ENCODE measurements around the gene NUDT12. TPM values are rescaled to one million over a fixed set of nuclear protein-coding genes. Genes with fewer than 3 reads are reported as not detected.

The NUDT12 gene
- total RNA-seq, 2 experiments from 2014 or later: 2.7 to 3.0 TPM

DNA sequence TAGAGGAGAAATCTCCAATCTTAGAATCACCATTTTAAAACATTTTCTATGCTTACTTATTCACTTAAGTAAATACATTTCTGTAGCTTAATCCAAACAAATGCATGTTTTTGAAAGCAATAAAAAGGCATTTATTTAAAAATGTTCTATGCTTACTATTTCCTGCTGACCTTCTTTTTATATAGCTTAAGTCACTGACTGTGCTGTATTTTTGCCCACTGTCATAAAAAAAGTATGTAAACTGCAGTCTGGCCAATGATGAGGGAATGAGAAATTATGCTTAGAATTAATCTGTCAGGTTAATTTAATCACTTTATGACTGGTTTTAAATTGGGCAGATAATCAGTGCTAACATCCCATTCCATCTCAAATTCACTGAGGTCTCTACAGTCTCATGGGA is 20.1 kb downstream of the NUDT12 start:
- no peaks in the 10 kb centered on the region for H3K9me3 Mint-ChIP-seq
- no peak overlapping the region for H3K4me3 Mint-ChIP-seq
- DNase-seq (no peak), ATAC-seq (no peak)
- ChIA-PET CTCF (interaction anchor here (1.4 kb wide), 1 partner anchor 9 kb away, joined by 3 read pairs; no protein-coding TSS in a partner anchor), POLR2A (no interaction called here)
- no peaks in the 10 kb centered on the region for H3K27me3 Mint-ChIP-seq
- intact Hi-C loops (cut with micrococcal nuclease): no loop called here
- H3K27ac Mint-ChIP-seq: no peak overlapping the region
- no peaks in the 10 kb centered on the region for H3K36me3 Mint-ChIP-seq (ENCODE audit: low read depth)
- TF ChIP-seq, protein P1, sequence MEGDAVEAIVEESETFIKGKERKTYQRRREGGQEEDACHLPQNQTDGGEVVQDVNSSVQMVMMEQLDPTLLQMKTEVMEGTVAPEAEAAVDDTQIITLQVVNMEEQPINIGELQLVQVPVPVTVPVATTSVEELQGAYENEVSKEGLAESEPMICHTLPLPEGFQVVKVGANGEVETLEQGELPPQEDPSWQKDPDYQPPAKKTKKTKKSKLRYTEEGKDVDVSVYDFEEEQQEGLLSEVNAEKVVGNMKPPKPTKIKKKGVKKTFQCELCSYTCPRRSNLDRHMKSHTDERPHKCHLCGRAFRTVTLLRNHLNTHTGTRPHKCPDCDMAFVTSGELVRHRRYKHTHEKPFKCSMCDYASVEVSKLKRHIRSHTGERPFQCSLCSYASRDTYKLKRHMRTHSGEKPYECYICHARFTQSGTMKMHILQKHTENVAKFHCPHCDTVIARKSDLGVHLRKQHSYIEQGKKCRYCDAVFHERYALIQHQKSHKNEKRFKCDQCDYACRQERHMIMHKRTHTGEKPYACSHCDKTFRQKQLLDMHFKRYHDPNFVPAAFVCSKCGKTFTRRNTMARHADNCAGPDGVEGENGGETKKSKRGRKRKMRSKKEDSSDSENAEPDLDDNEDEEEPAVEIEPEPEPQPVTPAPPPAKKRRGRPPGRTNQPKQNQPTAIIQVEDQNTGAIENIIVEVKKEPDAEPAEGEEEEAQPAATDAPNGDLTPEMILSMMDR (IDR thresholded peaks at IDR 0.05): no peak
- H3K4me1 Mint-ChIP-seq (ENCODE audit: low read depth): no peaks in the 10 kb centered on the region

DNA sequence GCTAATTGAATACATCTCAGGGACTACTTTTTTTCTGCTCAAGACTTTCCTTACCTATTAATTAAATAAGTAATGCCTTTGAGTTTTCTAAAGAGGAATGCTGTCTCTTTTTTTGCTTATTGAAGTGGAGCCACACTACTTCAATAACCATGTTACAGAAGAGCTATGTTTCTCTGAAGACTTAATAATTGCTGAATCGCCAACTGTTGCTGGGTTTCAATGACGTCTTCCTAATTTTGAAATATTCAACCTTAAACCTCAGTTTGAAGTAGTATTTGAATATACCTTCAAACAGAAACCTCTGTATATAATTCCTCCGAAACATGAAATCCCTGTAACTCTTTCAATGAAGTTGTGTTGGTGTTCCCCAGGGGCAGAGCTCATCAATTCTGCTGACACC is 21.0 kb downstream of the NUDT12 start:
- H3K4me3 Mint-ChIP-seq: no peak overlapping the region
- no peak for ATAC-seq
- DNase-seq: no peak
- POLR2A ChIA-PET: no interaction called here
- H3K4me1 Mint-ChIP-seq (ENCODE audit: low read depth): no peaks in the 10 kb centered on the region
- TF ChIP-seq, protein P1 (IDR thresholded peaks at IDR 0.05): no peak
- no peaks in the 10 kb centered on the region for H3K36me3 Mint-ChIP-seq (ENCODE audit: low read depth)
- H3K27ac Mint-ChIP-seq: no peak overlapping the region
- no peaks in the 10 kb centered on the region for H3K27me3 Mint-ChIP-seq
- intact Hi-C loops (cut with micrococcal nuclease): no loop called here
- CTCF ChIA-PET: interaction anchor here (1.4 kb wide), 1 partner anchor 9 kb away, joined by 3 read pairs; no protein-coding TSS in a partner anchor
- H3K9me3 Mint-ChIP-seq: no peaks in the 10 kb centered on the region

DNA sequence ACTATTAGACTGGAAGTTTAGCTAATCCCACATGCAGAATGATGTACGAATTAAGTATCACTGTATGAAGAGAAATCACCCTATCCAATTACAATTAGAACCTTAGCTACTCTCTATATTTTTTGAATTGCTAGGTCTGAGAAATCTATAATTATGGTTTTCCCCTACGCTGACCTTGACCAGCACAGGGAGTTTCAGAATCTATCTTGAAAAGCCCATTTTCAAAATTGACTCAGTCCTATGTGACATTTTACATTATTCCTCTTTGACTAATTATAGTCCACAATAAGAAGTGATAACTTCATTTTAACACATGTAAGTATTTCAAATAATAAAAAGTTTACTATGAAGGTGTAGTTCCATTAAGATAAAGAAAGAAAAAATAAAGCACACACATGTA is 21.5 kb downstream of the NUDT12 start:
- Mint-ChIP-seq H3K27me3 (no peaks in the 10 kb centered on the region), H3K4me3 (no peak overlapping the region), H3K9me3 (no peaks in the 10 kb centered on the region), H3K4me1 (ENCODE audit: low read depth) (no peaks in the 10 kb centered on the region), H3K27ac (no peak overlapping the region), H3K36me3 (ENCODE audit: low read depth) (no peaks in the 10 kb centered on the region)
- CTCF ChIA-PET: interaction anchor here (1.4 kb wide), 1 partner anchor 10 kb away, joined by 3 read pairs; no protein-coding TSS in a partner anchor
- POLR2A ChIA-PET: interaction anchor here (0.7 kb wide), 1 partner anchor 21 kb away, joined by 3 read pairs; the partner anchor contains the start of gene NUDT12
- TF ChIP-seq, protein P1 (IDR thresholded peaks at IDR 0.05): no peak
- no peak for DNase-seq
- intact Hi-C loops (cut with micrococcal nuclease): no loop called here
- ATAC-seq: no peak

DNA sequence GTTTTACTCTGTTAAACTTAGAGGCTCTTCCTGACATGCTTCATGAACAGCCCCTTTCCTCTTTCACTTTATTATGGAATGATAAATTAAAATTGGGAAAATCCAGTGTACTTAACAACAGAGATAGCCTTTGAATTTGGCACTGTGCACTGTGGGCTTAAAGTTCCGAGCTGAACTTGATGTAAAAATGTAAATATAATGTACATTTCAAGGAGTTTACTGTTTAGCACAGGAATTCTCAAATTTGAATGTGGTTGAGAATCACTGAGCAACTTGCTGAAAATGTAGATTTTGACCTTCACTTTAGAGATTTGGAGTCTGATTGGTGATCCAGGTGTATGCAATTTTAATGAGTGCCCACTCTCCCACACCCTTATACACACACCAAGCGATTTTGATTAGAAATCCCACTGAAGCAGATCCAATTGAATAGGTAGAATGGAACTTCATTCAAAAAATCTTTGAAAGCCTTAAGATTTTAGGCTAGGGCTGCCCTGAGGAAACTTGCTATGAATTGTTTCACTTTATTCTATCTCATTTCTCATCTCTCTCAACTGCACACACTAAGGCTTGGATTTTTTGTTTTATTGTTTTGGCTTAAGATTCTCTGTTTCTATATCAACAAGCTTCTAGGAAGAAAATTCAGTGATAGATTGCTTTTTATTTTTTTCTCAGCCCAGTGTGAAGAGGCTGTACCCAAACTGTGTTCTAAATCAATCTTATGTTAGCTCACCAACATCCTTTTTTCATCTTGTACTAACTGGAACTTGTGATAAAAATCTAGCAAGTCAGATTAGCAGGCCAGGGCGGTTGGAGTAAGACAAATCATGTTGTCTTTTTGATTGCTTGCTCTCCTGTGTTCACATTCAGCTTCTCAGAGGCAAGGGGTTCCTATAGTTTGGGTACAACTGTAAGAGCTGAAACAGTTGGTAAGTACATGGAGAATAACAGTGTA is 22.9 kb downstream of the NUDT12 start:
- peaks cover 2% of the 10 kb centered on the region for H3K27me3 Mint-ChIP-seq
- ChIA-PET CTCF (no interaction called here), POLR2A (no interaction called here)
- no peaks in the 10 kb centered on the region for H3K4me1 Mint-ChIP-seq (ENCODE audit: low read depth)
- H3K4me3 Mint-ChIP-seq: no peak overlapping the region
- ATAC-seq: no peak
- no peak overlapping the region for H3K27ac Mint-ChIP-seq
- H3K9me3 Mint-ChIP-seq: no peaks in the 10 kb centered on the region
- no peaks in the 10 kb centered on the region for H3K36me3 Mint-ChIP-seq (ENCODE audit: low read depth)
- intact Hi-C loops (cut with micrococcal nuclease): no loop called here
- DNase-seq: no peak
- TF ChIP-seq, protein P1 (IDR thresholded peaks at IDR 0.05): no peak

DNA sequence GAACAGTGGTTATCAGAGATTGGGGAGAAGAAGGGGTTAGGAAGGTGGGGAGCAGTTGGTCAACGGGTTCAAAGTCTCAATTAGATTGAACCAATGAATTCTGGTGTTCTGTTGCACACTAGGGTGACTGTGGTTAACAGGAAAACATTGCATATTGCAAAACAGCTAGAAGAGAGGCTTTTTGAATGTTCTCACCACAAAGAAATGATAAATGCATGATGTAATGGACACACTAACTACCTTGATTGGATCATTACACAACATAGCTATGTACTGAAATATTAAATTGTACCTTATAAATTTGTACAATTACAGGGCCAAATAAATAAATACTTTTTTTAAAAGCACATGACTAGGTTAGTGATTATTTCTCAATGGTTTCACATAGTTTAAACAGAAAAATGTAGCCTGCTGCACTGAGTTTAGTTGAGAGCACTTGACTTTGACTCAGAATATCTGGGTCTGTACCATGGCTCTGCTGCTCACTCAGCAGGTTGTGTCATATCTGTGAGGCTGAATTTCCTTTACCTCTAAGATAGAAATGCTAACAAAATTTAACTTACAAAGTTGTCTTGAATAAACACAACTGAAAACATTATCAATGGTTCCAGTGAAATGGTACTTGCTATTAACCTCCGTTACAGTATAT is 30.4 kb downstream of the NUDT12 start:
- ChIA-PET POLR2A (no interaction called here), CTCF (no interaction called here)
- Mint-ChIP-seq H3K4me1 (ENCODE audit: low read depth) (no peaks in the 10 kb centered on the region), H3K4me3 (no peak overlapping the region), H3K27me3 (peaks cover 2% of the 10 kb centered on the region), H3K36me3 (ENCODE audit: low read depth) (no peaks in the 10 kb centered on the region), H3K9me3 (no peaks in the 10 kb centered on the region), H3K27ac (no peak overlapping the region)
- DNase-seq: no peak
- ATAC-seq: no peak
- TF ChIP-seq, protein P1 (IDR thresholded peaks at IDR 0.05): no peak
- intact Hi-C loops (cut with micrococcal nuclease): no loop called here
